ENCODE data around the gene RBAK. TPM values are rescaled to one million over a fixed set of nuclear protein-coding genes. Genes with fewer than 3 reads are reported as not detected.

Gene RBAK
- total RNA-seq, 1 experiment from 2014 or later: 15.0 TPM

Small RNA genes within 50 kb of the gene (small RNA-seq; reads per million reads assigned to genes)
- gene AC092032.1: 0 reads per million in 2 experiments

Other genes starting within 250 kb of the RBAK start
- 0.20 and 0.30 TPM in 2 replicates for gene PAPOLB, start 183.8 kb upstream of the RBAK start, total RNA-seq (2014; rRNA removed; shearing (Covaris generic))
- 11.5 and 13.1 TPM in 2 replicates for gene RADIL, start 162.1 kb upstream of the RBAK start, total RNA-seq (2014; rRNA removed; shearing (Covaris generic))
- not detected in 2 replicates for gene MMD2, start 86.7 kb upstream of the RBAK start, total RNA-seq (2014; rRNA removed; shearing (Covaris generic))
- gene WIPI2, start 144.4 kb downstream of the RBAK start, total RNA-seq (2014; rRNA removed; shearing (Covaris generic)): 40.2 and 42.4 TPM in 2 replicates
- gene SLC29A4, start 237.1 kb downstream of the RBAK start, total RNA-seq (2014; rRNA removed; shearing (Covaris generic)): 2.5 TPM in 2 replicates